GM12878 (cell line): ENCODE data around the gene CUL9. TPM values are rescaled to one million over a fixed set of nuclear protein-coding genes. Genes with fewer than 3 reads are reported as not detected.

Experiments used
- ATAC-seq: fragments of 200-7000 bp; cut with Tn5 transposase; 3 replicates; pipeline ENCODE4 v1.9.1; 2020; ENCODE audit warnings: mild to moderate bottlenecking, moderate library complexity
- BruUV-seq: library from RNA; stranded (reverse); fragments of 400-500 nt; replicated peaks from 2 replicates; lab custom pipeline; 2021; lab: Mats Ljungman, UMichigan
- CTCF ChIA-PET: fragments of 300-600 bp; sonication (Branson Sonifier 250); formaldehyde crosslinking; extraction: SDS; loops from one replicate; lab custom pipeline; 2021; ENCODE audit warnings: inconsistent platforms; lab: Yijun Ruan, JAX
- POLR2A ChIA-PET: fragments of 350-600 bp; formaldehyde crosslinking; extraction: SDS; loops from one replicate; lab custom pipeline; 2021; ENCODE audit warnings: inconsistent platforms; lab: Charles Lee
- RAD21 ChIA-PET: fragments of 300-600 bp; sonication (Branson Sonifier 250); formaldehyde crosslinking; loops from one replicate; lab custom pipeline; 2023; ENCODE audit warnings: antibody characterized with exemption; ENCODE audit not compliant: unreplicated experiment; lab: Charles Lee
- SMC1A ChIA-PET: fragments of 300-600 bp; sonication (Branson Sonifier 250); formaldehyde crosslinking; loops from one replicate; lab custom pipeline; 2023; ENCODE audit not compliant: unreplicated experiment, uncharacterized antibody; lab: Charles Lee
- DNase-seq: peaks from one replicate; pipeline ENCODE4 v3.0.0-alpha.2; 2011; ENCODE audit warnings: low read depth, low spot score
- FAIRE-seq: peaks from 3 replicates; lab custom pipeline; 2011; peaks lifted over from hg19 to GRCh38; lab: Jason Lieb, UNC
- H2AFZ ChIP-seq: 2 replicates; pipeline ENCODE4 v1.6.0; 2011; ENCODE audit warnings: low read depth, low read length, control low read depth; ENCODE audit not compliant: control insufficient read depth
- H3K27ac ChIP-seq: 2 replicates; pipeline ENCODE4 v1.5.1; 2011; ENCODE audit warnings: control low read depth; ENCODE audit not compliant: control insufficient read depth, insufficient read depth
- H3K27me3 ChIP-seq, 2 experiments: replicated peaks in 1 of 2; 2 replicates each; pipeline versions ENCODE4 v1.6.0 to v1.6.1; 2011; ENCODE audit warnings: low read length in 1 of 2; ENCODE audit not compliant: control insufficient read depth in 2 of 2, insufficient read depth in 2 of 2
- H3K36me3 ChIP-seq, 2 experiments: 2 replicates each; pipeline ENCODE4 v1.5.1; 2011; ENCODE audit warnings: low read length in 1 of 2; ENCODE audit not compliant: control insufficient read depth in 2 of 2, insufficient read depth in 2 of 2
- H3K4me1 ChIP-seq: 2 replicates; pipeline ENCODE4 v1.6.1; 2011; ENCODE audit warnings: mild to moderate bottlenecking, low read length, moderate library complexity, mixed read lengths; ENCODE audit not compliant: control insufficient read depth, insufficient read depth
- H3K4me2 ChIP-seq: 2 replicates; pipeline ENCODE4 v1.6.0; 2011; ENCODE audit warnings: control low read depth; ENCODE audit not compliant: control insufficient read depth, insufficient read depth
- H3K4me3 ChIP-seq: fragments of 200-600 bp; sonication (generic); 2 replicates; pipeline ENCODE4 v1.5.1; 2016
- H3K79me2 ChIP-seq: 2 replicates; pipeline ENCODE4 v1.6.0; 2011; ENCODE audit warnings: low read length; ENCODE audit not compliant: control insufficient read depth, insufficient read depth
- H3K9ac ChIP-seq: 2 replicates; pipeline ENCODE4 v1.8.0; 2011; ENCODE audit warnings: low read length, control low read depth, mixed read lengths; ENCODE audit not compliant: control insufficient read depth, insufficient read depth
- H3K9me3 ChIP-seq: replicated peaks from 3 replicates; pipeline ENCODE4 v1.5.1; 2011; ENCODE audit warnings: mild to moderate bottlenecking, low read length; ENCODE audit not compliant: control insufficient read depth, insufficient read depth
- H4K20me1 ChIP-seq: 2 replicates; pipeline ENCODE4 v1.6.0; 2011; ENCODE audit not compliant: control insufficient read depth, insufficient read depth
- EZH2 ChIP-seq: IDR thresholded peaks from 2 replicates; pipeline ENCODE4 v1.6.1; 2012; ENCODE audit warnings: low read depth, mild to moderate bottlenecking, control low read depth, inconsistent platforms, low read length, borderline replicate concordance; ENCODE audit not compliant: control insufficient read depth
- IKZF2 ChIP-seq, 2 experiments: fragments of 450-650 bp; IDR thresholded peaks; 2 replicates each; pipeline ENCODE4 v1.6.1; 2017; ENCODE audit warnings: mild to moderate bottlenecking in 2 of 2, moderate library complexity in 2 of 2
- POU2F2 ChIP-seq: IDR thresholded peaks from 3 replicates; pipeline ENCODE4 v1.6.1; 2011; ENCODE audit warnings: low read depth, mild to moderate bottlenecking, low read length, borderline replicate concordance
- STAT1 ChIP-seq: fragments of 450-650 bp; conservative IDR thresholded peaks from 2 replicates; pipeline ENCODE4 v1.6.1; 2014; ENCODE audit warnings: antibody characterized with exemption, mild to moderate bottlenecking
- YY1 ChIP-seq: IDR thresholded peaks from 2 replicates; pipeline ENCODE4 v1.6.1; 2011; ENCODE audit warnings: low read depth, mild to moderate bottlenecking, low read length
- whole genome bisulfite sequencing: methylation state at CpG from one replicate; pipeline ENCODE4 v1.1.6; 2016; ENCODE audit warnings: low lambda C conversion rate; ENCODE audit not compliant: insufficient replicate concordance, insufficient coverage; ENCODE audit errors: missing lambda C conversion rate; 5-methylcytosine and 5-hydroxymethylcytosine counted together
- in situ Hi-C: fragments of 300-500 bp; cut with MboI; formaldehyde crosslinking; loops from 9 replicates; pipeline ENCODE4 v1.14.3; 2018; ENCODE audit warnings: mixed read lengths
- intact Hi-C: fragments of 100-400 bp; cut with micrococcal nuclease; formaldehyde crosslinking; loops from one replicate; pipeline ENCODE4 v1.14.2; 2022; ENCODE audit not compliant: unreplicated experiment
- polyA plus RNA-seq, 11 experiments: library from polyadenylated mRNA; depleted of rRNA in 4 of 11; unstranded in 6 of 11; stranded (reverse) in 5 of 11; fragments of >200 nt; fragmentation: Nextera tagmentation in 4 of 11; fragmentation: Illumina TruSeq in 1 of 11; extraction: Ambion mirVana in 4 of 11; extraction: Trizol in 1 of 11; gene quantifications; 1 replicate in 1 of 11; 2 replicates in 10 of 11; pipeline versions ENCODE4 v1.2.1 to v1.2.3, GENCODE V29; 2011 to 2016; ENCODE audit warnings: inconsistent platforms in 2 of 11, missing spikeins in 2 of 11, low read depth in 1 of 11
- total RNA-seq, 4 experiments: library from RNA; depleted of rRNA in 3 of 4; stranded (reverse); fragments of >200 nt in 3 of 4; fragmentation: Illumina TruSeq in 1 of 4; extraction: Trizol in 1 of 4; gene quantifications; 2 replicates each; pipeline versions ENCODE4 v1.2.1 to v1.2.3, GENCODE V29; 2013 to 2021
- TF ChIP-seq, protein P1 (sequence below): fragments of 450-650 bp; IDR thresholded peaks from 2 replicates; pipeline ENCODE4 v1.6.1; 2017; ENCODE audit warnings: low read depth, mild to moderate bottlenecking, moderate library complexity
- TF ChIP-seq, protein P2 (sequence below): fragments of 450-650 bp; IDR thresholded peaks from 2 replicates; pipeline ENCODE4 v1.6.1; 2017; ENCODE audit warnings: mild to moderate bottlenecking, low read depth, inconsistent platforms; ENCODE audit not compliant: poor library complexity, severe bottlenecking

The CUL9 gene
- total and polyA plus RNA-seq, 10 of the 15 experiments (the other 5 are each of a cell fraction or from before 2014, with no cell fraction given), result 1.2 to 48.3 (median 17.2) TPM

DNA sequence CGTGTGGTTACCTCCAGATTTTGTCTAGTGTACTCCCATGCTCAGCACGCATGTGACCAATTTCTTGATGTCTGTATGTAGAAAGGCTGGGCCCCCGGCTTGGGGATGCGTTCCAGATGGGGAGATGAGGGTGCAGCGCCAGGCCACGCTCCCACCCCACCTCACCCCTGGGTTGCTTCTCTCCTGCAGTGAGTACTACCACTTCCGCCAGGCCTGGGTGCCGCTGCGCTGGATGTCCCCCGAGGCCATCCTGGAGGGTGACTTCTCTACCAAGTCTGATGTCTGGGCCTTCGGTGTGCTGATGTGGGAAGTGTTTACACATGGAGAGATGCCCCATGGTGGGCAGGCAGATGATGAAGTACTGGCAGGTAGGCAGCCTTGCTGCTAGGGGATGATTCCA, 22.4 kb upstream of the CUL9 start:
- Histone ChIP-seq H3K27ac (no peak overlapping the region), H3K4me1 (no peaks in the 10 kb centered on the region), H4K20me1 (no peaks in the 10 kb centered on the region), H2AFZ (no peak overlapping the region), H3K79me2 (no peaks in the 10 kb centered on the region), H3K4me2 (no peak overlapping the region), H3K4me3 (no peak overlapping the region), H3K36me3 (no peaks in the 10 kb centered on the region), H3K9me3 (no peaks in the 10 kb centered on the region)
- WGBS, result 70% methylated on average over 11 of the region's 11 CpGs
- ATAC-seq (no peak), DNase-seq (no peak), FAIRE-seq (no peak)
- SMC1A ChIA-PET, result no interaction called here
- CTCF ChIA-PET, result no interaction called here
- POLR2A ChIA-PET, result no interaction called here
- intact Hi-C loops, result no loop called here
- BruUV-seq, result no TSS peak
- RAD21 ChIA-PET, result interaction anchor here (1.1 kb wide), 1 partner anchor 16 kb away, joined by 3 read pairs; no protein-coding TSS in a partner anchor
- TF ChIP-seq, protein P1, sequence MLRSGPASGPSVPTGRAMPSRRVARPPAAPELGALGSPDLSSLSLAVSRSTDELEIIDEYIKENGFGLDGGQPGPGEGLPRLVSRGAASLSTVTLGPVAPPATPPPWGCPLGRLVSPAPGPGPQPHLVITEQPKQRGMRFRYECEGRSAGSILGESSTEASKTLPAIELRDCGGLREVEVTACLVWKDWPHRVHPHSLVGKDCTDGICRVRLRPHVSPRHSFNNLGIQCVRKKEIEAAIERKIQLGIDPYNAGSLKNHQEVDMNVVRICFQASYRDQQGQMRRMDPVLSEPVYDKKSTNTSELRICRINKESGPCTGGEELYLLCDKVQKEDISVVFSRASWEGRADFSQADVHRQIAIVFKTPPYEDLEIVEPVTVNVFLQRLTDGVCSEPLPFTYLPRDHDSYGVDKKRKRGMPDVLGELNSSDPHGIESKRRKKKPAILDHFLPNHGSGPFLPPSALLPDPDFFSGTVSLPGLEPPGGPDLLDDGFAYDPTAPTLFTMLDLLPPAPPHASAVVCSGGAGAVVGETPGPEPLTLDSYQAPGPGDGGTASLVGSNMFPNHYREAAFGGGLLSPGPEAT, result no peak
- TF ChIP-seq EZH2 (no peak), IKZF2 (IDR thresholded peaks at IDR 0.05) (no peak), STAT1 (no peak), POU2F2 (no peak), YY1 (no peak)
- TF ChIP-seq, protein P2, sequence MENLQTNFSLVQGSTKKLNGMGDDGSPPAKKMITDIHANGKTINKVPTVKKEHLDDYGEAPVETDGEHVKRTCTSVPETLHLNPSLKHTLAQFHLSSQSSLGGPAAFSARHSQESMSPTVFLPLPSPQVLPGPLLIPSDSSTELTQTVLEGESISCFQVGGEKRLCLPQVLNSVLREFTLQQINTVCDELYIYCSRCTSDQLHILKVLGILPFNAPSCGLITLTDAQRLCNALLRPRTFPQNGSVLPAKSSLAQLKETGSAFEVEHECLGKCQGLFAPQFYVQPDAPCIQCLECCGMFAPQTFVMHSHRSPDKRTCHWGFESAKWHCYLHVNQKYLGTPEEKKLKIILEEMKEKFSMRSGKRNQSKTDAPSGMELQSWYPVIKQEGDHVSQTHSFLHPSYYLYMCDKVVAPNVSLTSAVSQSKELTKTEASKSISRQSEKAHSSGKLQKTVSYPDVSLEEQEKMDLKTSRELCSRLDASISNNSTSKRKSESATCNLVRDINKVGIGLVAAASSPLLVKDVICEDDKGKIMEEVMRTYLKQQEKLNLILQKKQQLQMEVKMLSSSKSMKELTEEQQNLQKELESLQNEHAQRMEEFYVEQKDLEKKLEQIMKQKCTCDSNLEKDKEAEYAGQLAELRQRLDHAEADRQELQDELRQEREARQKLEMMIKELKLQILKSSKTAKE, result no peak
- TF ChIP-seq, all 136 proteins: peak for 0
- no peak overlapping the region for H3K9ac ChIP-seq
- in situ Hi-C loops, result no loop called here
- no peaks in the 10 kb centered on the region for H3K27me3 ChIP-seq
